Measurements from ENCODE around the gene FBXL3. TPM values are rescaled to one million over a fixed set of nuclear protein-coding genes. Genes with fewer than 3 reads are reported as not detected.

Gene FBXL3
- total and polyA plus RNA-seq, 4 experiments from 2014 or later = 53.7 to 96.2 (median 80.7) TPM

DNA sequence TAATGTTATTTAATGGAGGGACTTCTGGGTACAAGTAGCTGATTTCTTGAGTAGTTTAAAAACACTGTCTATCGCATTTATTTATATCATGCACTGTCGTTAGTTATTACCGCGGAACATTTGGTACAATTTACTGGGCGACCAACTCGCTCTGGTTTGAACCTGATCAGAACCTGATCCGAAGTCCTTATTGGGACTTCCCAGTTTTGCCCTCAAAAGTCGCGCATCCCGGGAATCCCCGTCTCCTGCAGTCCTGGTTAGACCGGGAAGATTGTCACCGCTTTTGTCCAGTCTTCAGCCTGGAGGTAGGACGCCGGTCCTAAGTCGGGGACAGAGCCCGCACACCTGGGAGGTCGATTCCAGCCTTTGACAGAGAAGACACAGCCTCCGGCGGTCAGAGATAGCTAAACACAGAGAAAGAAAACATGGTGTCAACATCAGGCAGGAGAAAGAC lies 34.4 kb downstream of the FBXL3 start:
- CTCF ChIA-PET (ENCODE audit: partially characterized antibody) = interaction anchor here (0.7 to 7.1 kb wide), 8 partner anchors 9 to 107 kb away, joined by 3 to 81 read pairs (median 4); partner anchors contain the start of gene FBXL3
- peak in 2 of 5 donors; percentile 28 to 47 for DNase-seq
- POLR2A ChIA-PET (ENCODE audit: partially characterized antibody) = interaction anchor here (0.9 to 7.7 kb wide), 17 partner anchors 10 to 336 kb away, joined by 3 to 204 read pairs (median 8); partner anchors contain the start of genes FBXL3 and KCTD12
- Histone ChIP-seq H3K4me1 (ENCODE audit: insufficient read depth, low read length) (peaks cover 37% of the 10 kb centered on the region), H3K27ac (ENCODE audit: low read depth, low read length) (peak overlapping the region; percentile 95), H3K27me3 (ENCODE audit: insufficient read depth, low read length) (no peaks in the 10 kb centered on the region), H3K9me3 (ENCODE audit: control insufficient read depth in 1 of 2, low read length in 2 of 2) (no peaks in the 10 kb centered on the region), H3K4me3 (ENCODE audit: low read length in 2 of 2) (peak overlapping the region; percentile 88 to 93), H3K36me3 (ENCODE audit: insufficient read depth, low read length) (peaks cover 13% of the 10 kb centered on the region)
- H3K27ac Mint-ChIP-seq = peak overlapping the region; percentile 98 to 100 (median 100)
- intact Hi-C loops (cut with micrococcal nuclease) = loop anchor here (1.0 to 10.0 kb wide), 7 partner anchors 10 to 1668 kb away; partner anchors contain the start of genes FBXL3, KCTD12, MYCBP2 and UCHL3
- peaks cover 26 to 54% (median 43%) of the 10 kb centered on the region in 4 donors for H3K4me1 Mint-ChIP-seq
- peaks cover 0 to under 1% of the 10 kb centered on the region in 2 donors for H3K27me3 Mint-ChIP-seq
- no peaks in the 10 kb centered on the region for H3K9me3 Mint-ChIP-seq
- peak overlapping the region; percentile 92 to 99 (median 96) for H3K4me3 Mint-ChIP-seq
- peaks cover 13 to 17% of the 10 kb centered on the region in 2 donors for H3K36me3 Mint-ChIP-seq

DNA sequence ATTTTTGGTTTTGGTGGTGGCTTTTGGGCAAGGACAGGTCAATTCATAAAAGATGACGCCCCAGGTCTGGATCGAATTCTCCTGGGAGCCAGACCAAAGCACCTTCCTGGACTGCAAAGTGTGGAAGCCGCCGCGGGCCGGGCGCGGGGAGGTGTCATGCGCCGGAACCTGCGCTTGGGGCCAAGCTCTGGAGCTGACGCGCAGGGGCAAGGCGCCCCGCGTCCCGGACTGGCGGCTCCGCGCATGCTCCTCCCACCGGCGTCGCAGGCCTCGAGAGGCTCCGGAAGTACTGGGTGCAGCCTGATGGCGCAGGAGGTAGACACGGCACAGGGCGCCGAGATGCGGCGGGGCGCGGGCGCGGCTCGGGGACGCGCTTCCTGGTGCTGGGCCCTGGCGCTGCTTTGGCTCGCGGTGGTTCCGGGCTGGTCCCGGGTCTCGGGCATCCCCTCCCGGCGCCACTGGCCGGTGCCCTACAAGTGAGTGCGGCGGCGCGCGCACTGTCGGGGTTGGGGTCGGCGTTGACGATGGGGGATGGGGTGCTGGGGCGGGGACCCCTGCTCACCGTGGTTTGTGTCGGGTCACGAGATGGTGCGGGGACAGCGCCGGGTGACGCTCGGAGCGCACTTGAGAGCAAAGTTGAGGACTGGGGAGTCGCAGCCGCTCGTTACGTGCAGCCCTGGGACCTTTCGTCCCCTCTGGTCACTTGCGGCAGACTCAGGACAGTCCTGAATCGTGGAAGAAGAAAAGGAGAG lies 35.0 kb downstream of the FBXL3 start, which contains the start of gene CLN5:
CLN5 (plus strand) TSS at position 286 of the 752 bp plus-strand sequence; CDS start at position 304, 18 bp downstream.
- H3K9me3 ChIP-seq (ENCODE audit: control insufficient read depth in 1 of 2, low read length in 2 of 2) = no peaks in the 10 kb centered on the region
- peaks cover 12 to 17% of the 10 kb centered on the region in 2 donors for H3K36me3 Mint-ChIP-seq
- CTCF ChIA-PET (ENCODE audit: partially characterized antibody) = interaction anchor here (0.7 to 7.1 kb wide), 6 partner anchors 10 to 35 kb away, joined by 3 to 81 read pairs (median 14); partner anchors contain the start of gene FBXL3
- peak within 1 kb of the TSS; percentile 92 to 99 (median 96) for H3K4me3 Mint-ChIP-seq
- peak within 1 kb of the TSS; percentile 88 to 93 for H3K4me3 ChIP-seq (ENCODE audit: low read length in 2 of 2)
- H3K9me3 Mint-ChIP-seq = no peaks in the 10 kb centered on the region
- peaks cover 3 to 7% of the 10 kb centered on the region in 2 donors for H3K27me3 Mint-ChIP-seq
- peaks cover 13% of the 10 kb centered on the region for H3K36me3 ChIP-seq (ENCODE audit: insufficient read depth, low read length)
- peaks cover 26 to 52% (median 41%) of the 10 kb centered on the region in 4 donors for H3K4me1 Mint-ChIP-seq
- H3K27ac Mint-ChIP-seq = peak within 1 kb of the TSS; percentile 98 to 100 (median 100)
- H3K27me3 ChIP-seq (ENCODE audit: insufficient read depth, low read length) = no peaks in the 10 kb centered on the region
- peak; percentile 95 to 98 (median 97) for DNase-seq
- H3K4me1 ChIP-seq (ENCODE audit: insufficient read depth, low read length) = peaks cover 37% of the 10 kb centered on the region
- POLR2A ChIA-PET (ENCODE audit: partially characterized antibody) = interaction anchor here (0.8 to 7.7 kb wide), 26 partner anchors 10 to 1665 kb away, joined by 3 to 204 read pairs (median 6); partner anchors contain the start of genes COMMD6, FBXL3, KCTD12 and MYCBP2
- intact Hi-C loops (cut with micrococcal nuclease) = loop anchor here (1.0 to 10.0 kb wide), 9 partner anchors 10 to 1667 kb away; partner anchors contain the start of genes FBXL3, KCTD12, MYCBP2 and SLAIN1
- peak within 1 kb of the TSS; percentile 95 for H3K27ac ChIP-seq (ENCODE audit: low read depth, low read length)

DNA sequence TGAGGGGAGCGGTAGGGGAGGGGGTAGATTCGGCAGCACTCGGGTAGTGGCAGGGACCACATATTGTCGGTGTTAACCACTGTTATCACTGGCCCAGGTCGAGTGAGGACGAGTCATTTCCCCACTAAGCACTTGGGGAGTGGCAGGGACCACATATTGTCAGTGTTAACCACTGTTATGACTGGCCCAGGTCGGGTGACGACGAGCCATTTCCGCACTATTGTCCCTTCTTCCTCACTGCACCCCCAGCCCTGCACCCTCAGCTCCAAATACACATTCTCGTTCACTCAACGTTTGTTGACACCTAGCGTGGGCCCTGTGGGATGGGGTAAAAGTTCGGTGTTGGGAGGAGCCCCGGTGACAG lies 35.5 kb downstream of the FBXL3 start:
- intact Hi-C loops (cut with micrococcal nuclease) = loop anchor here (1.0 to 10.0 kb wide), 5 partner anchors 11 to 1667 kb away; partner anchors contain the start of genes SLAIN1 and UCHL3

DNA sequence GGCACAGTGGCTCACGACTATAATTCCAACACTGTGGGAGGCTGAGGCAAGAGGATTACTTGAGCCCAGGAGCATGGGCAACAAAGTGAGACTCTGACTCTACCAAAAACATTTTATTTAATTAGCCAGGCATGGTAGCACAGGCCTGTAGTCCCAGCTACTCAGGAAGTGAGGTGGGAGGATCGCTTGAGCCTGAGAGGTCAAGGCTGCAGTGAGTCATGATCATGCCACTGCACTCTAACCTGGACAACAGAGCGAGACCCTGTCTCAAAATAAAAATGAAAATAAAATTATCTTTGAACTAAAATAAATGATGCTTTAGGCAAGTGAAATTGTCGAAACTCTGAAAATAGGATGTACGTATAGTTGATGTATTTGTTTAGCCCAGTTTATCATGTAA lies 43.3 kb downstream of the FBXL3 start:
- intact Hi-C loops (cut with micrococcal nuclease) = no loop called here

More for the DNA sequence above, 35.5 kb downstream of the FBXL3 start:
- Histone ChIP-seq H3K4me3 (ENCODE audit: low read length in 2 of 2) (peak overlapping the region; percentile 53 to 88), H3K9me3 (ENCODE audit: control insufficient read depth in 1 of 2, low read length in 2 of 2) (no peaks in the 10 kb centered on the region), H3K4me1 (ENCODE audit: insufficient read depth, low read length) (peaks cover 37% of the 10 kb centered on the region), H3K36me3 (ENCODE audit: insufficient read depth, low read length) (peaks cover 11% of the 10 kb centered on the region), H3K27ac (ENCODE audit: low read depth, low read length) (peak overlapping the region; percentile 95), H3K27me3 (ENCODE audit: insufficient read depth, low read length) (no peaks in the 10 kb centered on the region)
- peak; percentile 84 to 95 (median 89) for DNase-seq
- ChIA-PET POLR2A (ENCODE audit: partially characterized antibody) (interaction anchor here (0.8 to 7.7 kb wide), 22 partner anchors 11 to 1665 kb away, joined by 3 to 204 read pairs (median 7); partner anchors contain the start of genes COMMD6, FBXL3, KCTD12 and MYCBP2), CTCF (ENCODE audit: partially characterized antibody) (interaction anchor here (0.7 to 7.1 kb wide), 6 partner anchors 11 to 106 kb away, joined by 3 to 81 read pairs (median 14); partner anchors contain the start of gene FBXL3)
- peaks cover 6 to 14% of the 10 kb centered on the region in 2 donors for H3K36me3 Mint-ChIP-seq
- no peaks in the 10 kb centered on the region for H3K9me3 Mint-ChIP-seq
- peak overlapping the region; percentile 98 to 100 (median 100) for H3K27ac Mint-ChIP-seq
- H3K4me3 Mint-ChIP-seq = peak overlapping the region; percentile 90 to 99 (median 96)
- H3K27me3 Mint-ChIP-seq = peaks cover 7 to 12% of the 10 kb centered on the region in 2 donors
- peaks cover 26 to 49% (median 39%) of the 10 kb centered on the region in 4 donors for H3K4me1 Mint-ChIP-seq

DNA sequence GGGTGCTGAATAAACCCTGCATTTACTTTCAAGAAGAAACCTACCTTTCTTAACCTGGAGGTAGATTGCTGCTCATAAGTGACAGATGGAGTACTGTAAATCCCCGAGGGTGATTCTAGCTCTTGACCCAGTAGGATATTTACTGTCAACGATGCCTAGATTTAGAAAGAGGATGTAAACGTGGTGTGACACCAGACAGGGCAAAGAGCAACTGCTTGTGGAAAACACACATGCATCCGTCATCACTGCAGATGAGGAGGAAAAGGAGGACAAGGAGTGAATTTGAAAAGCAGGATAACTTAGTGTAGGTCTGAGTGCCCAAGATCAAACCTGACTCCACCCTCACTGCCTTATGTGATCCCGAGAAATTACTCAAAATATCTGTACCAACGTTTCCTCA lies 44.9 kb downstream of the FBXL3 start:
- ChIA-PET CTCF (ENCODE audit: partially characterized antibody) (interaction anchor here (1.0 to 3.8 kb wide), 4 partner anchors 9 to 1114 kb away, joined by 3 to 81 read pairs (median 27); partner anchors contain the start of gene CLN5), POLR2A (ENCODE audit: partially characterized antibody) (interaction anchor here (1.2 to 2.6 kb wide), 2 partner anchors 9 to 45 kb away, joined by 3 to 29 read pairs; partner anchors contain the start of genes CLN5 and FBXL3)
- H3K9me3 ChIP-seq (ENCODE audit: control insufficient read depth in 1 of 2, low read length in 2 of 2) = no peaks in the 10 kb centered on the region
- peaks cover 10% of the 10 kb centered on the region for H3K4me1 ChIP-seq (ENCODE audit: insufficient read depth, low read length)
- no peak overlapping the region for H3K27ac Mint-ChIP-seq
- H3K36me3 ChIP-seq (ENCODE audit: insufficient read depth, low read length) = no peaks in the 10 kb centered on the region
- H3K4me3 ChIP-seq (ENCODE audit: low read length in 2 of 2) = no peak overlapping the region
- peaks cover 20 to 29% of the 10 kb centered on the region in 2 donors for H3K27me3 Mint-ChIP-seq
- H3K27me3 ChIP-seq (ENCODE audit: insufficient read depth, low read length) = no peaks in the 10 kb centered on the region
- no peak overlapping the region for H3K27ac ChIP-seq (ENCODE audit: low read depth, low read length)
- H3K4me3 Mint-ChIP-seq = no peak overlapping the region
- no peak for DNase-seq
- intact Hi-C loops (cut with micrococcal nuclease) = no loop called here
- peaks cover 3 to 6% (median 5%) of the 10 kb centered on the region in 4 donors for H3K4me1 Mint-ChIP-seq
- no peaks in the 10 kb centered on the region for H3K36me3 Mint-ChIP-seq
- H3K9me3 Mint-ChIP-seq = no peaks in the 10 kb centered on the region

More for the DNA sequence above, 43.3 kb downstream of the FBXL3 start:
- no peaks in the 10 kb centered on the region for H3K27me3 ChIP-seq (ENCODE audit: insufficient read depth, low read length)
- H3K4me3 ChIP-seq (ENCODE audit: low read length in 2 of 2) = no peak overlapping the region
- H3K27ac Mint-ChIP-seq = no peak overlapping the region
- DNase-seq = no peak
- H3K36me3 ChIP-seq (ENCODE audit: insufficient read depth, low read length) = no peaks in the 10 kb centered on the region
- H3K4me1 Mint-ChIP-seq = peaks cover 0 to 6% (median 3%) of the 10 kb centered on the region in 4 donors
- peaks cover 6% of the 10 kb centered on the region for H3K4me1 ChIP-seq (ENCODE audit: insufficient read depth, low read length)
- H3K9me3 ChIP-seq (ENCODE audit: control insufficient read depth in 1 of 2, low read length in 2 of 2) = no peaks in the 10 kb centered on the region
- POLR2A ChIA-PET (ENCODE audit: partially characterized antibody) = no interaction called here
- CTCF ChIA-PET (ENCODE audit: partially characterized antibody) = interaction anchor here (0.9 to 1.8 kb wide), 2 partner anchors 9 to 13 kb away, joined by 3 to 4 read pairs; no protein-coding TSS in a partner anchor
- H3K9me3 Mint-ChIP-seq = no peaks in the 10 kb centered on the region
- H3K36me3 Mint-ChIP-seq = no peaks in the 10 kb centered on the region
- peaks cover 22 to 36% of the 10 kb centered on the region in 2 donors for H3K27me3 Mint-ChIP-seq
- no peak overlapping the region for H3K27ac ChIP-seq (ENCODE audit: low read depth, low read length)
- no peak overlapping the region for H3K4me3 Mint-ChIP-seq

DNA sequence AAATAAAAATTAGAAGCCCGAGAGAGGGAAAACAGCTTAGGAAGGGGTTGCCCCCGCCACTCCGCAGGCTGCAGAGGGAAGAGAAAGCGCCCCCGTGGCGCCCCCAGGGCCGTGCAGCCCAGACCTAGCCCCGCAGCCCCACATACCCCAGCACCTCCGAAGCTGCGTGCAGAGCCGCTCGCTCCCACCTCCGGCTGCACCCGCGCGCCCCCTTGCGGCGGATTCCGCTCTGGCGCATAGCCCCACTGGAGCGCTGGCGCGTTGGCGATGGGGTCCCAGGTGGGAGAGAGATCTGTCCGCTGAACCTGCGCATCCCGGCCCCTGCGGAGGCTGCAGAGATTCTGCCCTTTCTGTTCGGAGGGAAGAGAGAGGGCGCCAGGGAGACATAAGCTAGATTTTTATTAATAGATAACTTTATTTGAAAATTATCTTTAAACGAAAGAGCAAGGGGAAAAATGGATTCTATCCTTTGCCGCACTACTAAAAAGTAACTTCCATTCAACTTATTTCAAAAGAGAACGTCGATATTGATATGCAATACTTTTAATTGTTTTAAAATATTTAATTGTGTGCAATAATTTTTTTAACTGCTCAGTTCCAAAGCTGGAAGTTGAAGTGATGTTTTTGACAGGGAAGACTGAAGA lies 46.8 kb downstream of the FBXL3 start:
- DNase-seq = peak; percentile 72 to 83 (median 78)
- Histone ChIP-seq H3K27me3 (ENCODE audit: insufficient read depth, low read length) (no peaks in the 10 kb centered on the region), H3K4me1 (ENCODE audit: insufficient read depth, low read length) (peaks cover 20% of the 10 kb centered on the region), H3K9me3 (ENCODE audit: control insufficient read depth in 1 of 2, low read length in 2 of 2) (no peaks in the 10 kb centered on the region), H3K36me3 (ENCODE audit: insufficient read depth, low read length) (no peaks in the 10 kb centered on the region), H3K4me3 (ENCODE audit: low read length in 2 of 2) (no peak overlapping the region), H3K27ac (ENCODE audit: low read depth, low read length) (no peak overlapping the region)
- peak overlapping the region in 2 of 7 donors; percentile 29 to 48 for H3K27ac Mint-ChIP-seq
- H3K4me1 Mint-ChIP-seq = peaks cover 7 to 15% (median 10%) of the 10 kb centered on the region in 4 donors
- ChIA-PET CTCF (ENCODE audit: partially characterized antibody) (interaction anchor here (0.7 to 3.8 kb wide), 38 partner anchors 9 to 1654 kb away, joined by 3 to 81 read pairs (median 4); partner anchors contain the start of gene CLN5), POLR2A (ENCODE audit: partially characterized antibody) (interaction anchor here (1.0 to 2.6 kb wide), 4 partner anchors 11 to 48 kb away, joined by 3 to 29 read pairs (median 6); partner anchors contain the start of genes CLN5 and FBXL3)
- H3K27me3 Mint-ChIP-seq = peaks cover 18% of the 10 kb centered on the region in 2 donors
- intact Hi-C loops (cut with micrococcal nuclease) = loop anchor here (1.0 to 2.0 kb wide), 4 partner anchors 11 to 1283 kb away; no protein-coding TSS in a partner anchor
- H3K36me3 Mint-ChIP-seq = no peaks in the 10 kb centered on the region
- H3K9me3 Mint-ChIP-seq = no peaks in the 10 kb centered on the region
- H3K4me3 Mint-ChIP-seq = peak overlapping the region in 6 of 8 donors; percentile 35 to 69 (median 54)
